ENCODE measurements around the gene FBXL3. TPM values are rescaled to one million over a fixed set of nuclear protein-coding genes. Genes with fewer than 3 reads are reported as not detected.

The FBXL3 gene
- total and polyA plus RNA-seq, 2 experiments from 2014 or later = 5.0 to 14.6 TPM

GRCh38 chr13:77038907-77039480 lies 12.0 kb upstream of the FBXL3 start (continued):
- TF ChIP-seq REST (IDR thresholded peaks at IDR 0.05; ENCODE audit: unreplicated experiment) (no peak), EZH2phosphoT487 (IDR thresholded peaks at IDR 0.05; ENCODE audit: unreplicated experiment) (no peak), POLR2AphosphoS5 (IDR thresholded peaks at IDR 0.05; ENCODE audit: low read depth) (no peak), JUNB (IDR thresholded peaks at IDR 0.05; ENCODE audit: unreplicated experiment) (no peak), EZH2 (IDR thresholded peaks at IDR 0.05; ENCODE audit: low read depth, unreplicated experiment) (no peak)

- Mint-ChIP-seq H3K4me3 (no peak overlapping the region), H3K4me1 (no peaks in the 10 kb centered on the region), H3K27ac (no peak overlapping the region), H3K27me3 (ENCODE audit: insufficient read depth, low read depth, poor library complexity) (no peaks in the 10 kb centered on the region), H3K9me3 (no peaks in the 10 kb centered on the region), H3K36me3 (ENCODE audit: low read depth) (no peaks in the 10 kb centered on the region)
- no peaks in the 10 kb centered on the region for H3K27me3 ChIP-seq (ENCODE audit: insufficient read depth)
- no peaks in the 10 kb centered on the region for H3K36me3 ChIP-seq (ENCODE audit: insufficient read depth)
- no peak overlapping the region for H3K4me3 ChIP-seq
- DNase-seq (ENCODE audit: low spot score) = no peak
- ATAC-seq = no peak
- H3K4me1 ChIP-seq (ENCODE audit: insufficient read depth) = no peaks in the 10 kb centered on the region
- H3K27ac ChIP-seq (ENCODE audit: low read depth) = no peak overlapping the region
- no peak overlapping the region for H3K4me2 ChIP-seq
- H4K20me1 ChIP-seq (replicated peaks; ENCODE audit: insufficient read depth) = no peaks in the 10 kb centered on the region
- H3K9me2 ChIP-seq (ENCODE audit: insufficient read depth) = peaks cover 8% of the 10 kb centered on the region; the same call in 1 of the 2 replicates
- no peaks in the 10 kb centered on the region for H3K79me2 ChIP-seq (replicated peaks; ENCODE audit: insufficient read depth)
- no peak overlapping the region for H2AFZ ChIP-seq
- H3F3A ChIP-seq (replicated peaks; ENCODE audit: low read depth) = no peaks in the 10 kb centered on the region
- TF ChIP-seq REST (IDR thresholded peaks at IDR 0.05; ENCODE audit: unreplicated experiment) (no peak), ETS1 (IDR thresholded peaks at IDR 0.05) (no peak), POLR2AphosphoS5 (IDR thresholded peaks at IDR 0.05; ENCODE audit: low read depth) (no peak), NANOG (IDR thresholded peaks at IDR 0.05; ENCODE audit: borderline replicate concordance) (no peak), JUNB (IDR thresholded peaks at IDR 0.05; ENCODE audit: unreplicated experiment) (no peak), STAT1 (IDR thresholded peaks at IDR 0.05; ENCODE audit: unreplicated experiment) (no peak), EZH2 (IDR thresholded peaks at IDR 0.05; ENCODE audit: low read depth, unreplicated experiment) (no peak), CREB1 (CRISPR knock-in tag; IDR thresholded peaks at IDR 0.05; ENCODE audit: low read depth) (no peak), EZH2phosphoT487 (IDR thresholded peaks at IDR 0.05; ENCODE audit: unreplicated experiment) (no peak), ZNF114 (CRISPR knock-in tag; IDR thresholded peaks at IDR 0.05) (no peak), ZNF331 (CRISPR knock-in tag; IDR thresholded peaks at IDR 0.05; ENCODE audit: low read depth) (no peak)
Observed at GRCh38 chr13:77036279-77036678, 9.3 kb upstream of the FBXL3 start.
